ENCODE data around the gene CELA2B.
"Not testable (repeated sequence)": the region's sequence is repeated elsewhere in the genome, so short reads cannot be mapped to it uniquely, and the experiment has no call there.

CELA2B gene

GRCh38 chr1:15465674-15466073 is 10.2 kb upstream of the CELA2B start:
- TF ChIP-seq ZNF202 (tag by site-specific recombination; IDR thresholded peaks at IDR 0.05; ENCODE audit: borderline replicate concordance) (no peak), ZNF792 (tag by site-specific recombination; IDR thresholded peaks at IDR 0.05) (no peak), ZNF324 (tag by site-specific recombination; IDR thresholded peaks at IDR 0.05) (no peak), ZNF157 (tag by site-specific recombination; IDR thresholded peaks at IDR 0.05) (no peak), ZBTB21 (tag by site-specific recombination; IDR thresholded peaks at IDR 0.05) (no peak), ZNF843 (tag by site-specific recombination; IDR thresholded peaks at IDR 0.05) (no peak), AEBP2 (tag by site-specific recombination; IDR thresholded peaks at IDR 0.05; ENCODE audit: borderline replicate concordance) (no peak), BCL6B (tag by site-specific recombination; IDR thresholded peaks at IDR 0.05) (no peak), BCL11B (tag by site-specific recombination; IDR thresholded peaks at IDR 0.05; ENCODE audit: low read depth) (no peak), ZNF146 (tag by site-specific recombination; IDR thresholded peaks at IDR 0.05) (no peak), ZNF530 (tag by site-specific recombination; IDR thresholded peaks at IDR 0.05; ENCODE audit: low read depth) (no peak), ZNF623 (tag by site-specific recombination; IDR thresholded peaks at IDR 0.05) (no peak), ZNF670 (tag by site-specific recombination; IDR thresholded peaks at IDR 0.05; ENCODE audit: low read depth) (no peak), ZNF501 (tag by site-specific recombination; IDR thresholded peaks at IDR 0.05) (no peak), ZNF449 (tag by site-specific recombination; IDR thresholded peaks at IDR 0.05) (no peak), ZNF211 (tag by site-specific recombination; IDR thresholded peaks at IDR 0.05; ENCODE audit: low read depth) (no peak)
- TF ChIP-seq, protein P1, sequence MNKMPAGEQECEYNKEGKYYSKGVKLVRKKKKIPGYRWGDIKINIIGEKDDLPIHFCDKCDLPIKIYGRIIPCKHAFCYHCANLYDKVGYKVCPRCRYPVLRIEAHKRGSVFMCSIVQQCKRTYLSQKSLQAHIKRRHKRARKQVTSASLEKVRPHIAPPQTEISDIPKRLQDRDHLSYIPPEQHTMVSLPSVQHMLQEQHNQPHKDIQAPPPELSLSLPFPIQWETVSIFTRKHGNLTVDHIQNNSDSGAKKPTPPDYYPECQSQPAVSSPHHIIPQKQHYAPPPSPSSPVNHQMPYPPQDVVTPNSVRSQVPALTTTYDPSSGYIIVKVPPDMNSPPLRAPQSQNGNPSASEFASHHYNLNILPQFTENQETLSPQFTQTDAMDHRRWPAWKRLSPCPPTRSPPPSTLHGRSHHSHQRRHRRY (tag by site-specific recombination; IDR thresholded peaks at IDR 0.05) = no peak
- TF ChIP-seq, protein P2, sequence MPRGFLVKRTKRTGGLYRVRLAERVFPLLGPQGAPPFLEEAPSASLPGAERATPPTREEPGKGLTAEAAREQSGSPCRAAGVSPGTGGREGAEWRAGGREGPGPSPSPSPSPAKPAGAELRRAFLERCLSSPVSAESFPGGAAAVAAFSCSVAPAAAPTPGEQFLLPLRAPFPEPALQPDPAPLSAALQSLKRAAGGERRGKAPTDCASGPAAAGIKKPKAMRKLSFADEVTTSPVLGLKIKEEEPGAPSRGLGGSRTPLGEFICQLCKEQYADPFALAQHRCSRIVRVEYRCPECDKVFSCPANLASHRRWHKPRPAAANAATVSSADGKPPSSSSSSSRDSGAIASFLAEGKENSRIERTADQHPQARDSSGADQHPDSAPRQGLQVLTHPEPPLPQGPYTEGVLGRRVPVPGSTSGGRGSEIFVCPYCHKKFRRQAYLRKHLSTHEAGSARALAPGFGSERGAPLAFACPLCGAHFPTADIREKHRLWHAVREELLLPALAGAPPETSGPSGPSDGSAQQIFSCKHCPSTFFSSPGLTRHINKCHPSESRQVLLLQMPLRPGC (tag by site-specific recombination; IDR thresholded peaks at IDR 0.05) = no peak
- H3K4me1 ChIP-seq (ENCODE audit: control insufficient read depth, insufficient read depth, low read length) = peaks cover 3% of the 10 kb centered on the region; the same call in 1 of the 2 replicates
- H3K36me3 ChIP-seq (ENCODE audit: control insufficient read depth in 2 of 2, insufficient read depth in 1 of 2, low read length in 2 of 2) = no peaks in the 10 kb centered on the region
- H3K4me3 ChIP-seq (ENCODE audit: low read depth, low read length) = no peak overlapping the region
- H3K9me3 ChIP-seq (ENCODE audit: control insufficient read depth, insufficient read depth, low read depth, low read length) = no peaks in the 10 kb centered on the region
- CTCF ChIA-PET = interaction anchor here (0.6 to 1.3 kb wide), 2 partner anchors 18 to 35 kb away, joined by 3 to 4 read pairs; no protein-coding TSS in a partner anchor
- no peak overlapping the region for H3K27ac ChIP-seq (ENCODE audit: extremely low read depth, low read depth, low read length)
- POLR2A ChIA-PET = no interaction called here

- H3K4me3 ChIP-seq (ENCODE audit: low read depth, low read length); H3K9me3 ChIP-seq (ENCODE audit: control insufficient read depth, insufficient read depth, low read depth, low read length); H3K27ac ChIP-seq (ENCODE audit: extremely low read depth, low read depth, low read length); H3K36me3 ChIP-seq (ENCODE audit: control insufficient read depth in 2 of 2, insufficient read depth in 1 of 2, low read length in 2 of 2); POLR2A ChIA-PET; H3K4me1 ChIP-seq (ENCODE audit: control insufficient read depth, insufficient read depth, low read length): not testable (repeated sequence)
- CTCF ChIA-PET = interaction anchor here (1.1 kb wide), 1 partner anchor 35 kb away, joined by 4 read pairs; no protein-coding TSS in a partner anchor
Measured at GRCh38 chr1:15466955-15467625, 8.8 kb upstream of the CELA2B start.
